Renal cortex interstitium (tissue), 11 donors: ENCODE results near the gene ARHGEF16. TPM values are rescaled to one million over a fixed set of nuclear protein-coding genes. Genes with fewer than 3 reads are reported as not detected.

Experiments
- DNase-seq, 11 donors: peaks; one replicate each; pipeline ENCODE4 v3.0.0-alpha.2; 2013; ENCODE audit warnings: low read depth in 9 of 11, low spot score in 4 of 11; ENCODE audit errors: extremely low read depth in 1 of 11
- polyA plus RNA-seq, 3 donors: library from polyadenylated mRNA; unstranded; fragments of 120-200 nt; gene quantifications; one replicate each; pipeline ENCODE4 v1.2.1, GENCODE V29; 2013; ENCODE audit not compliant: insufficient read length in 3 of 3

The ARHGEF16 gene
- polyA plus RNA-seq, 3 donors, result 15.8 to 28.0 (median 18.3) TPM

GRCh38 chr1:3504151-3504821 is 49.8 kb downstream of the ARHGEF16 start:
- no peak for DNase-seq

- DNase-seq, result no peak
Observed at GRCh38 chr1:3504822-3505153, 50.3 kb downstream of the ARHGEF16 start.

- no peak for DNase-seq
Observed at GRCh38 chr1:3505161-3505560, 50.7 kb downstream of the ARHGEF16 start.

GRCh38 chr1:3506041-3506440 is 51.6 kb downstream of the ARHGEF16 start:
- no peak for DNase-seq

- no peak for DNase-seq
Observed at GRCh38 chr1:3506943-3507342, 52.5 kb downstream of the ARHGEF16 start.

- DNase-seq, result no peak
Observed at GRCh38 chr1:3507636-3508275, 53.3 kb downstream of the ARHGEF16 start.

- no peak for DNase-seq
Observed at GRCh38 chr1:3508757-3509415, 54.4 kb downstream of the ARHGEF16 start.

GRCh38 chr1:3509721-3510120 is 55.3 kb downstream of the ARHGEF16 start:
- no peak for DNase-seq

- no peak for DNase-seq
Observed at GRCh38 chr1:3510136-3510955, 55.9 kb downstream of the ARHGEF16 start.

- DNase-seq, result no peak
Observed at GRCh38 chr1:3510956-3511250, 56.4 kb downstream of the ARHGEF16 start.

- no peak for DNase-seq
Observed at GRCh38 chr1:3511306-3511705, 56.8 kb downstream of the ARHGEF16 start.

- no peak for DNase-seq
Observed at GRCh38 chr1:3511856-3512255, 57.4 kb downstream of the ARHGEF16 start.

GRCh38 chr1:3514404-3514803 is 59.9 kb downstream of the ARHGEF16 start:
- DNase-seq, result no peak

- DNase-seq, result no peak
Observed at GRCh38 chr1:3515272-3515671, 60.8 kb downstream of the ARHGEF16 start.

- DNase-seq, result no peak
Observed at GRCh38 chr1:3515774-3516480, 61.5 kb downstream of the ARHGEF16 start.

- DNase-seq, result no peak
Observed at GRCh38 chr1:3516481-3516869, 62.0 kb downstream of the ARHGEF16 start.

GRCh38 chr1:3516911-3517675 is 62.6 kb downstream of the ARHGEF16 start:
- DNase-seq, result no peak

GRCh38 chr1:3518256-3518655 is 63.8 kb downstream of the ARHGEF16 start:
- DNase-seq, result no peak

- no peak for DNase-seq
Observed at GRCh38 chr1:3518756-3519155, 64.3 kb downstream of the ARHGEF16 start.
